ENCODE results near the gene TMEM63A. TPM values are rescaled to one million over a fixed set of nuclear protein-coding genes. Genes with fewer than 3 reads are reported as not detected.

TMEM63A gene
- total RNA-seq, 1 donor from 2014 or later = 4.7 TPM

GRCh38 chr1:225906467-225906866 is 24.3 kb upstream of the TMEM63A start:
- no peak for FAIRE-seq
- TF ChIP-seq CTCF (IDR thresholded peaks at IDR 0.05; ENCODE audit: insufficient read depth, low read length, severe bottlenecking) = no peak
- Histone ChIP-seq H3K36me3 (ENCODE audit: control insufficient read depth, insufficient read depth, low read length) (no peaks in the 10 kb centered on the region), H3K27me3 (ENCODE audit: control insufficient read depth, insufficient read depth, low read length) (peaks cover 3% of the 10 kb centered on the region), H3K4me3 (ENCODE audit: low read depth, low read length) (no peak overlapping the region)
- DNase-seq (ENCODE audit: low read depth) = no peak

- H3K27me3 ChIP-seq (ENCODE audit: control insufficient read depth, insufficient read depth, low read length) = peaks cover 3% of the 10 kb centered on the region
- no peak for FAIRE-seq
- H3K36me3 ChIP-seq (ENCODE audit: control insufficient read depth, insufficient read depth, low read length) = no peaks in the 10 kb centered on the region
Observed at GRCh38 chr1:225903623-225904022, 21.4 kb upstream of the TMEM63A start.

GRCh38 chr1:225899044-225899925 is 17.1 kb upstream of the TMEM63A start:
- no peak overlapping the region for H3K4me3 ChIP-seq (ENCODE audit: low read depth, low read length)
- no peaks in the 10 kb centered on the region for H3K36me3 ChIP-seq (ENCODE audit: control insufficient read depth, insufficient read depth, low read length)
- no peaks in the 10 kb centered on the region for H3K27me3 ChIP-seq (ENCODE audit: control insufficient read depth, insufficient read depth, low read length)
- no peak for TF ChIP-seq CTCF (IDR thresholded peaks at IDR 0.05; ENCODE audit: insufficient read depth, low read length, severe bottlenecking)
- no peak for DNase-seq (ENCODE audit: low read depth)
- FAIRE-seq = no peak

More at GRCh38 chr1:225903623-225904022, 21.4 kb upstream of the TMEM63A start:
- DNase-seq (ENCODE audit: low read depth) = no peak
- no peak for TF ChIP-seq CTCF (IDR thresholded peaks at IDR 0.05; ENCODE audit: insufficient read depth, low read length, severe bottlenecking)
- no peak overlapping the region for H3K4me3 ChIP-seq (ENCODE audit: low read depth, low read length)

- Histone ChIP-seq H3K36me3 (ENCODE audit: control insufficient read depth, insufficient read depth, low read length) (no peaks in the 10 kb centered on the region), H3K4me3 (ENCODE audit: low read depth, low read length) (no peak overlapping the region), H3K27me3 (ENCODE audit: control insufficient read depth, insufficient read depth, low read length) (no peaks in the 10 kb centered on the region)
- FAIRE-seq = no peak
- TF ChIP-seq CTCF (IDR thresholded peaks at IDR 0.05; ENCODE audit: insufficient read depth, low read length, severe bottlenecking) = no peak
- DNase-seq (ENCODE audit: low read depth) = no peak
Observed at GRCh38 chr1:225897595-225898514, 15.7 kb upstream of the TMEM63A start.

- H3K4me3 ChIP-seq (ENCODE audit: low read depth, low read length) = no peak overlapping the region
- DNase-seq (ENCODE audit: low read depth) = peak; percentile 91
- no peaks in the 10 kb centered on the region for H3K36me3 ChIP-seq (ENCODE audit: control insufficient read depth, insufficient read depth, low read length)
- no peaks in the 10 kb centered on the region for H3K27me3 ChIP-seq (ENCODE audit: control insufficient read depth, insufficient read depth, low read length)
- TF ChIP-seq CTCF (IDR thresholded peaks at IDR 0.05; ENCODE audit: insufficient read depth, low read length, severe bottlenecking) = peak; percentile 6
- no peak for FAIRE-seq
Observed at GRCh38 chr1:225896937-225897549, 14.9 kb upstream of the TMEM63A start.
